GM23338 (cell line): Measurements from ENCODE around the gene ROR1. TPM values are rescaled to one million over a fixed set of nuclear protein-coding genes. Genes with fewer than 3 reads are reported as not detected.

ENCODE experiments used
- ATAC-seq: fragments of 200-7000 bp; cut with Tn5 transposase; 3 replicates; pipeline ENCODE4 v1.9.1; 2020
- DNase-seq: peaks from one replicate; pipeline ENCODE4 v3.0.0-alpha.2; 2015; ENCODE audit warnings: low spot score
- H2AFZ ChIP-seq: fragments of 200-600 bp; sonication (generic); 2 replicates; pipeline ENCODE4 v1.8.0; 2016; ENCODE audit warnings: antibody characterized with exemption, mild to moderate bottlenecking, moderate library complexity
- H3F3A ChIP-seq: fragments of 200-600 bp; sonication (generic); replicated peaks from 2 replicates; pipeline ENCODE4 v1.8.0; 2017; ENCODE audit warnings: antibody characterized with exemption, mixed run types, low read depth
- H3K27ac ChIP-seq: fragments of 200-600 bp; sonication (generic); 2 replicates; pipeline ENCODE4 v1.6.1; 2016; ENCODE audit warnings: low read depth
- H3K27me3 ChIP-seq: fragments of 200-600 bp; sonication (generic); 2 replicates; pipeline ENCODE4 v1.8.0; 2016; ENCODE audit warnings: mild to moderate bottlenecking, mixed run types, moderate library complexity; ENCODE audit not compliant: insufficient read depth
- H3K36me3 ChIP-seq: fragments of 200-600 bp; sonication (generic); 2 replicates; pipeline ENCODE4 v1.8.0; 2016; ENCODE audit warnings: mild to moderate bottlenecking; ENCODE audit not compliant: insufficient read depth
- H3K4me1 ChIP-seq: fragments of 200-600 bp; sonication (generic); 2 replicates; pipeline ENCODE4 v1.8.0; 2016; ENCODE audit warnings: mild to moderate bottlenecking, moderate library complexity; ENCODE audit not compliant: insufficient read depth
- H3K4me2 ChIP-seq: fragments of 200-600 bp; sonication (generic); 2 replicates; pipeline ENCODE4 v1.7.1; 2017; ENCODE audit warnings: mixed run types
- H3K4me3 ChIP-seq: fragments of 200-600 bp; sonication (generic); 2 replicates; pipeline ENCODE4 v1.6.1; 2016; ENCODE audit warnings: mixed run types
- H3K79me2 ChIP-seq: fragments of 200-600 bp; sonication (generic); replicated peaks from 2 replicates; pipeline ENCODE4 v1.8.0; 2017; ENCODE audit warnings: mild to moderate bottlenecking; ENCODE audit not compliant: insufficient read depth
- H3K9me2 ChIP-seq: fragments of 200-600 bp; sonication (generic); 2 replicates; pipeline ENCODE4 v1.8.0; 2017; ENCODE audit not compliant: insufficient read depth
- H4K20me1 ChIP-seq: fragments of 200-600 bp; sonication (generic); replicated peaks from 2 replicates; pipeline ENCODE4 v1.8.0; 2017; ENCODE audit warnings: mild to moderate bottlenecking; ENCODE audit not compliant: insufficient read depth
- H3K27ac Mint-ChIP-seq: 2 replicates; pipeline ENCODE4 v1.8.0; 2020; ENCODE audit warnings: inconsistent platforms, mild to moderate bottlenecking, moderate library complexity, mixed read lengths
- H3K27me3 Mint-ChIP-seq: 3 replicates; pipeline ENCODE4 v1.8.0; 2022; ENCODE audit warnings: low read depth, mild to moderate bottlenecking, moderate library complexity, mixed read lengths, inconsistent platforms; ENCODE audit not compliant: insufficient read depth, poor library complexity
- H3K36me3 Mint-ChIP-seq: 3 replicates; pipeline ENCODE4 v1.8.0; 2021; ENCODE audit warnings: low read depth, mild to moderate bottlenecking, inconsistent platforms, moderate library complexity, mixed read lengths
- H3K4me1 Mint-ChIP-seq: 3 replicates; pipeline ENCODE4 v1.8.0; 2020; ENCODE audit warnings: mild to moderate bottlenecking, inconsistent platforms, mixed read lengths
- H3K4me3 Mint-ChIP-seq: 3 replicates; pipeline ENCODE4 v1.8.0; 2021; ENCODE audit warnings: moderate library complexity, mild to moderate bottlenecking, inconsistent platforms, mixed read lengths
- H3K9me3 Mint-ChIP-seq: 3 replicates; pipeline ENCODE4 v1.8.0; 2020; ENCODE audit warnings: moderate library complexity, mild to moderate bottlenecking, inconsistent platforms, mixed read lengths
- CTCF ChIP-seq, 2 experiments: fragments of 200-600 bp in 1 of 2; sonication (generic) in 1 of 2; conservative IDR thresholded peaks; 2 replicates each; pipeline versions ENCODE4 v1.5.1 to v1.6.1; 2016 to 2017; ENCODE audit warnings: antibody characterized with exemption in 2 of 2, low read depth in 2 of 2, mild to moderate bottlenecking in 2 of 2, moderate library complexity in 1 of 2
- ETS1 ChIP-seq: IDR thresholded peaks from 2 replicates; pipeline ENCODE4 v1.6.1; 2016; ENCODE audit warnings: antibody characterized with exemption
- EZH2 ChIP-seq: fragments of 200-600 bp; sonication (generic); IDR thresholded peaks from one replicate; pipeline ENCODE4 v1.8.0; 2017; ENCODE audit warnings: antibody characterized with exemption, mild to moderate bottlenecking, low read depth; ENCODE audit not compliant: unreplicated experiment
- EZH2phosphoT487 ChIP-seq: fragments of 200-600 bp; sonication (generic); IDR thresholded peaks from one replicate; pipeline ENCODE4 v1.8.1; 2018; ENCODE audit warnings: antibody characterized with exemption; ENCODE audit not compliant: unreplicated experiment
- JUNB ChIP-seq: IDR thresholded peaks from one replicate; pipeline ENCODE4 v1.6.1; 2016; ENCODE audit warnings: antibody characterized with exemption; ENCODE audit not compliant: unreplicated experiment
- REST ChIP-seq: IDR thresholded peaks from one replicate; pipeline ENCODE4 v1.6.1; 2018; ENCODE audit warnings: antibody characterized with exemption; ENCODE audit not compliant: unreplicated experiment
- STAT1 ChIP-seq: IDR thresholded peaks from one replicate; pipeline ENCODE4 v1.6.1; 2016; ENCODE audit warnings: antibody characterized with exemption; ENCODE audit not compliant: unreplicated experiment
- polyA plus RNA-seq: library from polyadenylated mRNA; unstranded; fragments of >200 nt; fragmentation: Nextera tagmentation; extraction: Ambion mirVana; gene quantifications from 2 replicates; pipeline ENCODE4 v1.2.1, GENCODE V29; 2016
- total RNA-seq: library from RNA; depleted of rRNA; stranded (reverse); fragments of >200 nt; shearing (Covaris generic); gene quantifications from 2 replicates; pipeline ENCODE4 v1.2.3, GENCODE V29; 2014

Gene ROR1
- total and polyA plus RNA-seq, 2 experiments from 2014 or later: 59.7 to 96.0 TPM

GRCh38 chr1:64212031-64212430 lies 438.2 kb downstream of the ROR1 start:
- no peak overlapping the region for H3K27ac ChIP-seq
- H3K4me2 ChIP-seq: no peak overlapping the region
- H4K20me1 ChIP-seq: no peaks in the 10 kb centered on the region
- H3K9me2 ChIP-seq: no peaks in the 10 kb centered on the region
- H3F3A ChIP-seq: no peaks in the 10 kb centered on the region
- Mint-ChIP-seq H3K27me3 (no peaks in the 10 kb centered on the region), H3K4me1 (no peaks in the 10 kb centered on the region), H3K27ac (no peak overlapping the region), H3K36me3 (no peaks in the 10 kb centered on the region), H3K4me3 (no peak overlapping the region), H3K9me3 (no peaks in the 10 kb centered on the region)
- DNase-seq (no peak), ATAC-seq (no peak)
- H3K27me3 ChIP-seq: no peaks in the 10 kb centered on the region
- H3K4me1 ChIP-seq: no peaks in the 10 kb centered on the region
- no peak overlapping the region for H3K4me3 ChIP-seq
- TF ChIP-seq JUNB: no peak
- TF ChIP-seq STAT1: no peak
- TF ChIP-seq EZH2phosphoT487: no peak
- no peak for TF ChIP-seq REST
- no peak for TF ChIP-seq ETS1
- no peak for TF ChIP-seq CTCF (conservative IDR thresholded peaks at IDR 0.05; ENCODE audit: low read depth in 2 of 2)
- H2AFZ ChIP-seq: no peak overlapping the region
- no peaks in the 10 kb centered on the region for H3K36me3 ChIP-seq
- no peaks in the 10 kb centered on the region for H3K79me2 ChIP-seq

- no peaks in the 10 kb centered on the region for H3K9me2 ChIP-seq
- Mint-ChIP-seq H3K27ac (no peak overlapping the region), H3K9me3 (peaks cover 3% of the 10 kb centered on the region; the same call in 1 of the 3 replicates), H3K4me3 (no peak overlapping the region), H3K27me3 (no peaks in the 10 kb centered on the region), H3K36me3 (no peaks in the 10 kb centered on the region), H3K4me1 (no peaks in the 10 kb centered on the region)
- ATAC-seq (no peak), DNase-seq (no peak)
- H3K4me2 ChIP-seq: no peak overlapping the region
- H3F3A ChIP-seq: no peaks in the 10 kb centered on the region
- no peak overlapping the region for H3K4me3 ChIP-seq
- H3K79me2 ChIP-seq: no peaks in the 10 kb centered on the region
- no peaks in the 10 kb centered on the region for H4K20me1 ChIP-seq
- H3K4me1 ChIP-seq: no peaks in the 10 kb centered on the region
- H2AFZ ChIP-seq: no peak overlapping the region
- H3K27me3 ChIP-seq: no peaks in the 10 kb centered on the region
- H3K27ac ChIP-seq: no peak overlapping the region
- no peaks in the 10 kb centered on the region for H3K36me3 ChIP-seq
- no peak for TF ChIP-seq CTCF (conservative IDR thresholded peaks at IDR 0.05; ENCODE audit: low read depth in 2 of 2)
- TF ChIP-seq REST: no peak
- TF ChIP-seq ETS1: no peak
- TF ChIP-seq JUNB: no peak
- TF ChIP-seq EZH2: no peak
These were observed 441.8 kb downstream of the ROR1 start for GRCh38 chr1:64215576-64215975.
